Type B pancreatic cell (in vitro differentiated cells): ENCODE results near the gene IARS2. TPM values are rescaled to one million over a fixed set of nuclear protein-coding genes. Genes with fewer than 3 reads are reported as not detected.

ENCODE experiments used
- DNase-seq: peaks from one replicate; pipeline ENCODE4 v3.0.0; 2021; ENCODE audit warnings: mixed read lengths; ENCODE audit not compliant: unreplicated experiment; ENCODE audit errors: extremely low spot score
- H3K27ac Mint-ChIP-seq: 2 replicates; pipeline ENCODE4 v1.8.0; 2021; ENCODE audit warnings: mild to moderate bottlenecking, mixed read lengths
- H3K27me3 Mint-ChIP-seq: 2 replicates; pipeline ENCODE4 v1.8.0; 2021; ENCODE audit warnings: mixed read lengths
- H3K36me3 Mint-ChIP-seq: 2 replicates; pipeline ENCODE4 v1.8.0; 2021; ENCODE audit warnings: mixed read lengths
- H3K4me1 Mint-ChIP-seq: one replicate; pipeline ENCODE4 v1.8.0; 2021; ENCODE audit warnings: mixed read lengths; ENCODE audit not compliant: unreplicated experiment
- H3K4me3 Mint-ChIP-seq: 2 replicates; pipeline ENCODE4 v1.8.0; 2021; ENCODE audit warnings: mild to moderate bottlenecking, mixed read lengths
- H3K9me3 Mint-ChIP-seq: 2 replicates; pipeline ENCODE4 v1.8.0; 2021; ENCODE audit warnings: mixed read lengths
- total RNA-seq: library from RNA; stranded (reverse); gene quantifications from 2 replicates; pipeline ENCODE4 v1.2.1, GENCODE V29; 2021; ENCODE audit warnings: low replicate concordance
- TF ChIP-seq, protein P1 (sequence below): fragments of 200-600 bp; sonication (generic); conservative IDR thresholded peaks from 2 replicates; pipeline ENCODE4 v1.5.0; 2021; ENCODE audit warnings: antibody characterized with exemption, mild to moderate bottlenecking

IARS2 gene
- total RNA-seq, 1 donor from 2014 or later, result 66.3 TPM

- H3K4me3 Mint-ChIP-seq, result no peak overlapping the region
- DNase-seq, result no peak
- H3K27ac Mint-ChIP-seq, result no peak overlapping the region
- TF ChIP-seq, protein P1, sequence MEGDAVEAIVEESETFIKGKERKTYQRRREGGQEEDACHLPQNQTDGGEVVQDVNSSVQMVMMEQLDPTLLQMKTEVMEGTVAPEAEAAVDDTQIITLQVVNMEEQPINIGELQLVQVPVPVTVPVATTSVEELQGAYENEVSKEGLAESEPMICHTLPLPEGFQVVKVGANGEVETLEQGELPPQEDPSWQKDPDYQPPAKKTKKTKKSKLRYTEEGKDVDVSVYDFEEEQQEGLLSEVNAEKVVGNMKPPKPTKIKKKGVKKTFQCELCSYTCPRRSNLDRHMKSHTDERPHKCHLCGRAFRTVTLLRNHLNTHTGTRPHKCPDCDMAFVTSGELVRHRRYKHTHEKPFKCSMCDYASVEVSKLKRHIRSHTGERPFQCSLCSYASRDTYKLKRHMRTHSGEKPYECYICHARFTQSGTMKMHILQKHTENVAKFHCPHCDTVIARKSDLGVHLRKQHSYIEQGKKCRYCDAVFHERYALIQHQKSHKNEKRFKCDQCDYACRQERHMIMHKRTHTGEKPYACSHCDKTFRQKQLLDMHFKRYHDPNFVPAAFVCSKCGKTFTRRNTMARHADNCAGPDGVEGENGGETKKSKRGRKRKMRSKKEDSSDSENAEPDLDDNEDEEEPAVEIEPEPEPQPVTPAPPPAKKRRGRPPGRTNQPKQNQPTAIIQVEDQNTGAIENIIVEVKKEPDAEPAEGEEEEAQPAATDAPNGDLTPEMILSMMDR, result no peak
- no peaks in the 10 kb centered on the region for H3K27me3 Mint-ChIP-seq
- no peaks in the 10 kb centered on the region for H3K9me3 Mint-ChIP-seq
- peaks cover 35% of the 10 kb centered on the region for H3K36me3 Mint-ChIP-seq
- H3K4me1 Mint-ChIP-seq, result no peaks in the 10 kb centered on the region
These were observed 77.0 kb downstream of the IARS2 start for GRCh38 chr1:220170836-220171526.

DNA sequence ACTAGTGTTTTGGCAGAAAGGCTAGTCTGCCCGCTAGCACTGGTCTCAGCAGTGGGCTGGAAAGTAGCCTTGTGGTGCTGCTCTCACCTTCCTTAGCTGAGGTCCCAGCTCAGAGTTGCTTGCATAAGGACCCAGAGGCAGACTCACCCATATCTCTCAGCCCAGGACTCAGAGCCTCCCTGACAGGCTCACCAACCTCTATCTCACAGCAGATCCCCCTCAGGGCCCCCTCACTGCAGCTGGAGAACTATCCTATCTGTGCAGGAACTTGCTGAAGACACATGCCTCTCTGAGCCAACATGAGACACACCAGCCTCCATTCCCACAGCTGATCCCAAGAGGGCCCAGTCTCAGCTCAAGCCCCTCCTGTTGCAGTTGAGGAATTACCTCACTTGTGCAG is 82.6 kb downstream of the IARS2 start:
- DNase-seq, result no peak
- H3K9me3 Mint-ChIP-seq, result no peaks in the 10 kb centered on the region
- no peak overlapping the region for H3K4me3 Mint-ChIP-seq
- H3K27ac Mint-ChIP-seq, result no peak overlapping the region
- no peaks in the 10 kb centered on the region for H3K4me1 Mint-ChIP-seq
- H3K27me3 Mint-ChIP-seq, result no peaks in the 10 kb centered on the region
- H3K36me3 Mint-ChIP-seq, result peaks cover 49% of the 10 kb centered on the region
- TF ChIP-seq, protein P1, result no peak

GRCh38 chr1:220182111-220182510 is 88.2 kb downstream of the IARS2 start:
- Mint-ChIP-seq H3K27me3 (no peaks in the 10 kb centered on the region), H3K9me3 (no peaks in the 10 kb centered on the region), H3K27ac (no peak overlapping the region)

GRCh38 chr1:220182656-220183055 is 88.7 kb downstream of the IARS2 start:
- no peak for DNase-seq
- H3K27ac Mint-ChIP-seq, result no peak overlapping the region
- H3K4me3 Mint-ChIP-seq, result no peak overlapping the region
- no peaks in the 10 kb centered on the region for H3K27me3 Mint-ChIP-seq
- H3K4me1 Mint-ChIP-seq, result no peaks in the 10 kb centered on the region
- TF ChIP-seq, protein P1, result no peak
- H3K36me3 Mint-ChIP-seq, result peaks cover 30% of the 10 kb centered on the region
- no peaks in the 10 kb centered on the region for H3K9me3 Mint-ChIP-seq

More at GRCh38 chr1:220182111-220182510, 88.2 kb downstream of the IARS2 start:
- Mint-ChIP-seq H3K36me3 (peaks cover 35% of the 10 kb centered on the region), H3K4me3 (no peak overlapping the region), H3K4me1 (no peaks in the 10 kb centered on the region)
- TF ChIP-seq, protein P1, result no peak
- no peak for DNase-seq

DNA sequence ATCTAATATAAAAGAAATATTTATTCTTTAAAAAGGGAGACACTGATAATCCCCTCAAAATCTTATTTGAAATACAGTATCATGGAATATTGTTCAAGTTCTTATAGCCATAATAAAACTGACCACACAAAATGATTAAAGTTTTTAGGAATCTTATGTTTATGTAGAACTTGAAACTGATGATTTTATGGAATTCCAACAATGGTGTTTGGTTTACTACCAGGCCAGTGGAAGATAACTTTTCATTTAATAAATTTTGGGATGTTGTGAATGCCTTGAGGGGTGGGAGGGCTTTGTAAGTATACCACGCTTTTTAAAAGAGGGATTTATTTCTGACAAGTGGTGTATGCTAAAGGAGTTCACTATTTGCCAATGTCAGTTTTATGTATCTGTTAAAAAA is 90.6 kb downstream of the IARS2 start:
- H3K4me3 Mint-ChIP-seq, result no peak overlapping the region
- TF ChIP-seq, protein P1, result no peak
- H3K36me3 Mint-ChIP-seq, result peaks cover 20% of the 10 kb centered on the region
- no peaks in the 10 kb centered on the region for H3K27me3 Mint-ChIP-seq
- no peak for DNase-seq
- H3K4me1 Mint-ChIP-seq, result no peaks in the 10 kb centered on the region
- no peak overlapping the region for H3K27ac Mint-ChIP-seq
- no peaks in the 10 kb centered on the region for H3K9me3 Mint-ChIP-seq
